A549 (cell line): ENCODE measurements around the gene PFDN6. TPM values are rescaled to one million over a fixed set of nuclear protein-coding genes. Genes with fewer than 3 reads are reported as not detected.
A peak's percentile ranks its signal among the peaks of the same experiment; 100 is the strongest.

ENCODE experiments used
- ATAC-seq, 2 experiments: fragments of 200-7000 bp in 1 of 2; fragments of >200 bp in 1 of 2; cut with Nextera tagmentation in 1 of 2; cut with Tn5 transposase in 1 of 2; 3 replicates each; pipeline versions ENCODE4 v1.8.0 to v1.9.1; 2018 to 2020; ENCODE audit warnings: mild to moderate bottlenecking in 1 of 2, moderate library complexity in 1 of 2
- CTCF ChIA-PET: fragments of 300-600 bp; sonication (Branson Sonifier 250); formaldehyde crosslinking; extraction: SDS; loops from one replicate; lab custom pipeline; 2021; ENCODE audit warnings: antibody characterized with exemption, inconsistent platforms; lab: Yijun Ruan, JAX
- POLR2A ChIA-PET: fragments of 350-600 bp; formaldehyde crosslinking; extraction: SDS; loops from one replicate; lab custom pipeline; 2021; ENCODE audit warnings: antibody characterized with exemption, inconsistent platforms; lab: Yijun Ruan, JAX
- DNase-seq, 2 experiments: peaks; one replicate each; pipeline versions ENCODE4 v3.0.0 to v3.0.0-alpha.2; 2011 to 2016; ENCODE audit warnings: low read depth in 1 of 2, low spot score in 1 of 2
- FAIRE-seq: peaks from 2 replicates; lab custom pipeline; 2011; peaks lifted over from hg19 to GRCh38; lab: Jason Lieb, UNC
- H3K27ac ChIP-seq, 2 experiments: fragments of >200 bp; sonication (Bioruptor Twin); formaldehyde crosslinking; 3 replicates each; pipeline ENCODE4 v1.5.1; 2016 to 2017
- H3K4me1 ChIP-seq: fragments of >200 bp; sonication (Bioruptor Twin); formaldehyde crosslinking; 3 replicates; pipeline ENCODE4 v1.6.1; 2016
- H3K4me2 ChIP-seq: fragments of >200 bp; sonication (Bioruptor Twin); formaldehyde crosslinking; 3 replicates; pipeline ENCODE4 v1.6.1; 2016
- H3K4me3 ChIP-seq: fragments of >200 bp; sonication (Bioruptor Twin); formaldehyde crosslinking; 3 replicates; pipeline ENCODE4 v1.5.1; 2016
- H3K9me3 ChIP-seq: fragments of >200 bp; sonication (Bioruptor Twin); formaldehyde crosslinking; 3 replicates; pipeline ENCODE4 v1.6.1; 2016
- BHLHE40 ChIP-seq: IDR thresholded peaks from 2 replicates; pipeline ENCODE4 v1.6.1; 2012; ENCODE audit warnings: low read depth, low read length, inconsistent platforms
- CBX8 ChIP-seq: fragments of 200-600 bp; sonication (generic); IDR thresholded peaks from 2 replicates; pipeline ENCODE4 v1.6.1; 2016
- CHD2 ChIP-seq: fragments of 150-350 bp; IDR thresholded peaks from 2 replicates; pipeline ENCODE4 v1.6.1; 2014; ENCODE audit warnings: low read length; ENCODE audit not compliant: partially characterized antibody
- CHD4 ChIP-seq: fragments of 200-600 bp; sonication (generic); IDR thresholded peaks from 2 replicates; pipeline ENCODE4 v1.6.1; 2016; ENCODE audit warnings: antibody characterized with exemption, mild to moderate bottlenecking, borderline replicate concordance
- EHMT2 ChIP-seq: fragments of 200-600 bp; sonication (generic); IDR thresholded peaks from 2 replicates; pipeline ENCODE4 v1.6.1; 2016; ENCODE audit warnings: antibody characterized with exemption, low read depth, mild to moderate bottlenecking, moderate library complexity
- ELK1 ChIP-seq: fragments of 150-350 bp; IDR thresholded peaks from 2 replicates; pipeline ENCODE4 v1.6.1; 2014; ENCODE audit warnings: low read depth, mild to moderate bottlenecking, low read length
- EP300 ChIP-seq, 2 experiments: fragments of >200 bp; sonication (Bioruptor Twin); formaldehyde crosslinking; IDR thresholded peaks; 2 replicates in 1 of 2; 3 replicates in 1 of 2; pipeline ENCODE4 v1.6.1; 2016 to 2017
- FOSL2 ChIP-seq, 2 experiments: fragments of 450-650 bp in 1 of 2; fragments of >200 bp in 1 of 2; sonication (Bioruptor Twin) in 1 of 2; formaldehyde crosslinking; IDR thresholded peaks; 2 replicates each; pipeline versions ENCODE4 v1.5.0 to v1.6.1; 2016 to 2020; ENCODE audit warnings: mild to moderate bottlenecking in 1 of 2, moderate library complexity in 1 of 2
- GATA3 ChIP-seq: IDR thresholded peaks from 2 replicates; pipeline ENCODE4 v1.6.1; 2012; ENCODE audit warnings: borderline replicate concordance
- HEYL ChIP-seq: fragments of 250-450 bp; sonication (Bioruptor Pico); IDR thresholded peaks from 2 replicates; pipeline ENCODE4 v1.8.0; 2021; ENCODE audit warnings: mild to moderate bottlenecking, moderate library complexity
- HOXB13 ChIP-seq: fragments of 250-450 bp; sonication (Bioruptor Pico); IDR thresholded peaks from 2 replicates; pipeline ENCODE4 v1.5.0; 2020; ENCODE audit warnings: low read depth, mild to moderate bottlenecking, moderate library complexity
- KDM1A ChIP-seq: fragments of 200-600 bp; sonication (generic); IDR thresholded peaks from 2 replicates; pipeline ENCODE4 v1.6.1; 2016; ENCODE audit warnings: low read depth, mild to moderate bottlenecking
- MAFK ChIP-seq: fragments of 450-650 bp; IDR thresholded peaks from 2 replicates; pipeline ENCODE4 v1.6.1; 2014; ENCODE audit not compliant: partially characterized antibody
- MAX ChIP-seq: IDR thresholded peaks from 2 replicates; pipeline ENCODE4 v1.6.1; 2012
- NFE2L2 ChIP-seq: fragments of 150-350 bp; conservative IDR thresholded peaks from 2 replicates; pipeline ENCODE4 v1.6.1; 2014; ENCODE audit warnings: low read length
- POLR2AphosphoS2 ChIP-seq: conservative IDR thresholded peaks from 2 replicates; pipeline ENCODE4 v1.6.1; 2012; ENCODE audit warnings: low read length, improper control_type of control experiment, inconsistent platforms
- RNF2 ChIP-seq: fragments of 200-600 bp; sonication (generic); IDR thresholded peaks from 2 replicates; pipeline ENCODE4 v1.6.1; 2016; ENCODE audit warnings: low read depth, mild to moderate bottlenecking, antibody characterized with exemption, moderate library complexity, borderline replicate concordance
- ZC3H11A ChIP-seq: fragments of 450-650 bp; IDR thresholded peaks from 2 replicates; pipeline ENCODE4 v1.6.1; 2014; ENCODE audit warnings: antibody characterized with exemption, mild to moderate bottlenecking
- ZFP36 ChIP-seq: fragments of 450-650 bp; IDR thresholded peaks from 2 replicates; pipeline ENCODE4 v1.6.1; 2014; ENCODE audit warnings: borderline replicate concordance; ENCODE audit not compliant: partially characterized antibody
- ZNF302 ChIP-seq: fragments of 250-450 bp; sonication (Bioruptor Pico); IDR thresholded peaks from 2 replicates; pipeline ENCODE4 v1.9.0; 2021; ENCODE audit warnings: inconsistent platforms, mild to moderate bottlenecking, moderate library complexity
- ZSCAN20 ChIP-seq: fragments of 250-450 bp; sonication (Bioruptor Pico); IDR thresholded peaks from 2 replicates; pipeline ENCODE4 v1.8.0; 2022; ENCODE audit warnings: mild to moderate bottlenecking, moderate library complexity
- WGBS: methylation state at CpG from one replicate; pipeline ENCODE4 v1.1.6; 2017; ENCODE audit errors: missing lambda C conversion rate; 5-methylcytosine and 5-hydroxymethylcytosine counted together
- polyA plus RNA-seq, 4 experiments: library from polyadenylated mRNA; depleted of rRNA in 3 of 4; stranded (reverse); fragments of >200 nt; fragmentation: RNase III in 1 of 4; extraction: RNeasy Plus Mini Kit Qiagen cat#74134 plus additional on column Dnase treatment in 1 of 4; gene quantifications; 2 replicates in 3 of 4; 3 replicates in 1 of 4; pipeline ENCODE4 v1.2.3, GENCODE V29; 2011 to 2017
- TF ChIP-seq, protein P1 (sequence below): fragments of 250-450 bp; sonication (Bioruptor Pico); IDR thresholded peaks from 2 replicates; pipeline ENCODE4 v1.5.0; 2021; ENCODE audit warnings: mild to moderate bottlenecking, moderate library complexity, borderline replicate concordance
- TF ChIP-seq, protein P2 (sequence below): fragments of >200 bp; sonication (Bioruptor Twin); formaldehyde crosslinking; IDR thresholded peaks from 3 replicates; pipeline ENCODE4 v1.5.1; 2016

The PFDN6 gene
- polyA plus RNA-seq, 2 of the 4 experiments (the other 2 are of a cell fraction), result 84.6 to 120 TPM

DNA sequence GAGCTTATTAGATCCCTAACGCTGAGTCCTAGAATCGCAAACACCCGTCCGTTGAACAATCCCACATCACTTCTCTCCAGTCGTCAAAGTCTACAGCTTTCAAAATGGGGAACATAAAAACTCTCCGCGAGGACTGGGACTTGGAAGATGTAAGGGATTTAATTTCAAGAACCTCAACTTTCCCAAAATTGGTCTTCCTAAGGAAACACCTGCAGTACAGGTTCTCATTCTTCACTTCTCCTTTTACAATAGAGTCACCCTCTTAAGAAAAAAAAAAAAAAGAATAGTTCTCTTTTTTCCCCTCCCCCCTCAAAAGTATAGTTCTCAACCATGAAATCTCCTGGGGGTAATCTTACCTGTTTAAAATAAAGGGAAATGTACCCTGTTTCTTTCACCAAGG is 34.7 kb downstream of the PFDN6 start:
- DNase-seq (no peak), FAIRE-seq (no peak), ATAC-seq (no peak)
- H3K27ac ChIP-seq, result peak overlapping the region; percentile 70 to 97; a peak in 5 of 6 replicates
- peak overlapping the region; percentile 96 for H3K4me2 ChIP-seq
- TF ChIP-seq CHD4, result no peak
- no peak for TF ChIP-seq POLR2AphosphoS2
- TF ChIP-seq KDM1A, result no peak
- TF ChIP-seq, protein P1, sequence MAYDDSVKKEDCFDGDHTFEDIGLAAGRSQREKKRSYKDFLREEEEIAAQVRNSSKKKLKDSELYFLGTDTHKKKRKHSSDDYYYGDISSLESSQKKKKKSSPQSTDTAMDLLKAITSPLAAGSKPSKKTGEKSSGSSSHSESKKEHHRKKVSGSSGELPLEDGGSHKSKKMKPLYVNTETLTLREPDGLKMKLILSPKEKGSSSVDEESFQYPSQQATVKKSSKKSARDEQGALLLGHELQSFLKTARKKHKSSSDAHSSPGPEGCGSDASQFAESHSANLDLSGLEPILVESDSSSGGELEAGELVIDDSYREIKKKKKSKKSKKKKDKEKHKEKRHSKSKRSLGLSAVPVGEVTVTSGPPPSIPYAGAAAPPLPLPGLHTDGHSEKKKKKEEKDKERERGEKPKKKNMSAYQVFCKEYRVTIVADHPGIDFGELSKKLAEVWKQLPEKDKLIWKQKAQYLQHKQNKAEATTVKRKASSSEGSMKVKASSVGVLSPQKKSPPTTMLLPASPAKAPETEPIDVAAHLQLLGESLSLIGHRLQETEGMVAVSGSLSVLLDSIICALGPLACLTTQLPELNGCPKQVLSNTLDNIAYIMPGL (CRISPR knock-in tag), result no peak
- TF ChIP-seq FOSL2 (IDR thresholded peaks at IDR 0.05), result no peak
- TF ChIP-seq FOSL2 (CRISPR knock-in tag; IDR thresholded peaks at IDR 0.05), result no peak
- no peak for TF ChIP-seq GATA3
- no peak for TF ChIP-seq HEYL (CRISPR knock-in tag)
- TF ChIP-seq NFE2L2, result no peak
- no peak for TF ChIP-seq MAX
- no peak for TF ChIP-seq ZFP36
- TF ChIP-seq BHLHE40, result no peak
- no peak for TF ChIP-seq EHMT2
- TF ChIP-seq HOXB13 (CRISPR knock-in tag), result no peak
- no peak for TF ChIP-seq CBX8
- TF ChIP-seq RNF2, result no peak
- TF ChIP-seq ZNF302, result no peak
- no peak for TF ChIP-seq CHD2
- H3K4me3 ChIP-seq, result peak overlapping the region; percentile 51; the same call in 2 of the 3 replicates
- 73% methylated on average over 7 of the region's 7 CpGs for WGBS
- POLR2A ChIA-PET, result no interaction called here
- CTCF ChIA-PET, result interaction anchor here (2.4 kb wide), 1 partner anchor 21 kb away, joined by 11 read pairs; no protein-coding TSS in a partner anchor
- peaks cover 23% of the 10 kb centered on the region for H3K4me1 ChIP-seq
- no peaks in the 10 kb centered on the region for H3K9me3 ChIP-seq

DNA sequence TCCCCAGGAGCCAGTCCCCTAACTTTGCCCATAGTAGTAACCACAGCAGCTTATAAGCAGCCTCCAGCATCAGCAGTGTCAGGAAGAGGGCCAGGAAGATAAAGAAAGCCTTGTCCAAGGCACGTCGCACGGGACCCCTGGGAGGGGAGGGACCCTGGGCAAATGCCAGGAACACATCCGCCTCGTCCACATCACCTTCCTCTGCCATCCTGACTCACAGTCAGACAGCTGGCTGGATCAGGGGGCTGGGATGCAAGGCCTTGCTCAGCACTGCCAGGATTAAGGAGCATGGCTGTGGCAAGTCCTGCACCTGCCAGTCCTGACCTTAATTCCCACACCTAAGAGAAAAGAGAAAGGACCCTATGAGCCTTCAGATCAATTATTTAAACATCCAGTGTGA is 39.7 kb downstream of the PFDN6 start:
- peaks cover 3% of the 10 kb centered on the region for H3K4me1 ChIP-seq
- TF ChIP-seq, protein P2, sequence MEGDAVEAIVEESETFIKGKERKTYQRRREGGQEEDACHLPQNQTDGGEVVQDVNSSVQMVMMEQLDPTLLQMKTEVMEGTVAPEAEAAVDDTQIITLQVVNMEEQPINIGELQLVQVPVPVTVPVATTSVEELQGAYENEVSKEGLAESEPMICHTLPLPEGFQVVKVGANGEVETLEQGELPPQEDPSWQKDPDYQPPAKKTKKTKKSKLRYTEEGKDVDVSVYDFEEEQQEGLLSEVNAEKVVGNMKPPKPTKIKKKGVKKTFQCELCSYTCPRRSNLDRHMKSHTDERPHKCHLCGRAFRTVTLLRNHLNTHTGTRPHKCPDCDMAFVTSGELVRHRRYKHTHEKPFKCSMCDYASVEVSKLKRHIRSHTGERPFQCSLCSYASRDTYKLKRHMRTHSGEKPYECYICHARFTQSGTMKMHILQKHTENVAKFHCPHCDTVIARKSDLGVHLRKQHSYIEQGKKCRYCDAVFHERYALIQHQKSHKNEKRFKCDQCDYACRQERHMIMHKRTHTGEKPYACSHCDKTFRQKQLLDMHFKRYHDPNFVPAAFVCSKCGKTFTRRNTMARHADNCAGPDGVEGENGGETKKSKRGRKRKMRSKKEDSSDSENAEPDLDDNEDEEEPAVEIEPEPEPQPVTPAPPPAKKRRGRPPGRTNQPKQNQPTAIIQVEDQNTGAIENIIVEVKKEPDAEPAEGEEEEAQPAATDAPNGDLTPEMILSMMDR, result no peak
- TF ChIP-seq MAFK (no peak), EP300 (IDR thresholded peaks at IDR 0.05) (no peak), ZSCAN20 (CRISPR knock-in tag) (no peak), ELK1 (no peak), ZC3H11A (no peak), CBX8 (no peak)
- H3K27ac ChIP-seq, result no peak overlapping the region
- 30% methylated on average over 2 of the region's 5 CpGs for WGBS
- POLR2A ChIA-PET, result interaction anchor here (1.2 kb wide), 1 partner anchor 11 kb away, joined by 3 read pairs; no protein-coding TSS in a partner anchor
- no peak for DNase-seq
- no peak overlapping the region for H3K4me3 ChIP-seq
- peak in 1 of 2 experiments; percentile 26; a peak in 1 of 6 replicates for ATAC-seq
- no peaks in the 10 kb centered on the region for H3K9me3 ChIP-seq
- FAIRE-seq, result no peak
- CTCF ChIA-PET, result interaction anchor here (0.5 to 0.6 kb wide), 2 partner anchors 19 to 22 kb away, joined by 3 to 4 read pairs; no protein-coding TSS in a partner anchor
- no peak overlapping the region for H3K4me2 ChIP-seq
